NT2/D1 (cell line): ENCODE results near the gene LGALS9B.
"Not testable (repeated sequence)": the region's sequence is repeated elsewhere in the genome, so short reads cannot be mapped to it uniquely, and the experiment has no call there.

Experiments used
- SUZ12 ChIP-seq: IDR thresholded peaks from 2 replicates; pipeline ENCODE4 v1.6.1; 2011; ENCODE audit not compliant: insufficient read length, insufficient read depth; ENCODE audit errors: extremely low read depth
- YY1 ChIP-seq: IDR thresholded peaks from 2 replicates; pipeline ENCODE4 v1.6.1; 2011; ENCODE audit not compliant: insufficient read length, insufficient read depth
- ZNF274 ChIP-seq: IDR thresholded peaks from 2 replicates; pipeline ENCODE4 v1.6.1; 2011; ENCODE audit warnings: mild to moderate bottlenecking, low read depth, low read length

DNA sequence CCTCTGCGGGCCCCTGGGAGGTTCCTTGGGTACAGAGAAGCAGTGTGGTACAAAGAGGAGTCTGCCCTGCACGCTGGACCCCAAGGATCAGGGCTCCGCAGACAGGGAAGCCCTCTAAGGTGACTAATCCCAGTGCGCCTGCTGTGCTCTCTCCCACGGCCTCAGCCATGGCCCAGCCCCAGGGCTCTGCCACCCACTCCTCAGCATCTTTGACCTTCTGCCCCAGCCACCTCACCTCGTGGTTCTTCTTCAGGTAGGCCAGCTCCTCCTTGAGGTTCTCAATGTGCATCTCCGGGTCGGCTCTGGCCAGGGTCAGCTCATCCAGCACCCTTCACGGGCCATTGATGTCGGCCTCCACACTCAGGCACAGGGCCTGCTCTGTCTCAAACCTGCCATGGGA is 47.8 kb upstream of the LGALS9B start:
- TF ChIP-seq ZNF274, YY1, SUZ12: not testable (repeated sequence)
